HEK293T (cell line): ENCODE results near the gene WDPCP.

Experiments
- BHLHE40 ChIP-seq: fragments of 450-650 bp; IDR thresholded peaks from 2 replicates; pipeline ENCODE4 v1.6.1; 2016; ENCODE audit warnings: mild to moderate bottlenecking, moderate library complexity, borderline replicate concordance
- FOXA1 ChIP-seq: fragments of 450-650 bp; IDR thresholded peaks from 2 replicates; pipeline ENCODE4 v1.6.1; 2016; ENCODE audit warnings: mild to moderate bottlenecking
- FOXM1 ChIP-seq: fragments of 450-650 bp; IDR thresholded peaks from 2 replicates; pipeline ENCODE4 v1.6.1; 2017; ENCODE audit warnings: mild to moderate bottlenecking, borderline replicate concordance
- HDGF ChIP-seq: fragments of 450-650 bp; IDR thresholded peaks from 2 replicates; pipeline ENCODE4 v1.6.1; 2017; ENCODE audit warnings: antibody characterized with exemption, borderline replicate concordance
- L3MBTL2 ChIP-seq: fragments of 450-650 bp; conservative IDR thresholded peaks from 2 replicates; pipeline ENCODE4 v1.6.1; 2016; ENCODE audit warnings: mild to moderate bottlenecking
- NFRKB ChIP-seq: fragments of 450-650 bp; IDR thresholded peaks from 2 replicates; pipeline ENCODE4 v1.6.1; 2016; ENCODE audit warnings: mild to moderate bottlenecking, moderate library complexity
- SP1 ChIP-seq: fragments of 450-650 bp; IDR thresholded peaks from 2 replicates; pipeline ENCODE4 v1.6.1; 2017
- SUZ12 ChIP-seq: fragments of 450-650 bp; IDR thresholded peaks from 2 replicates; pipeline ENCODE4 v1.6.1; 2016; ENCODE audit warnings: mild to moderate bottlenecking
- ZNF384 ChIP-seq: fragments of 450-650 bp; IDR thresholded peaks from 2 replicates; pipeline ENCODE4 v1.6.1; 2016

DNA sequence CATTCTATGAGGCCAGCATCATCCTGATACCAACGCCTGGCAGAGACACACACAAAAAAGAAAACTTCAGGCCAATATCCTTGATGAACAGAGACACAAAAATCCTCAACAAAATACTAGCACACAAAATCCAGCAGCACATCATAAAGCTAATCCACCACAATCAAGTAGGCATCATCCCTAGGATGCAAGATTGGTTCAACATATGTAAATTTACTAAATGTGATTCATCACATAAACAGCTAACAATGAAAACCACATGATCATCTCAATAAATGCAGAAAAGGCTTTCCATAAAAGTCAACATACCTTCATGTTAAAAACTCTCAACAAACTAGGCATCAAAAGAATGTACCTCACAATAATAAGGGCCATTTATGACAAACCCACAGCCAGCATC is 65.3 kb downstream of the WDPCP start:
- no peak for TF ChIP-seq HDGF
- no peak for TF ChIP-seq FOXM1
- no peak for TF ChIP-seq SP1
- no peak for TF ChIP-seq L3MBTL2
- TF ChIP-seq FOXA1 = no peak
- TF ChIP-seq ZNF384 = no peak
- TF ChIP-seq SUZ12 = no peak
- TF ChIP-seq BHLHE40 = no peak
- TF ChIP-seq NFRKB = no peak
